ENCODE measurements around the gene CROCC2.

DNA sequence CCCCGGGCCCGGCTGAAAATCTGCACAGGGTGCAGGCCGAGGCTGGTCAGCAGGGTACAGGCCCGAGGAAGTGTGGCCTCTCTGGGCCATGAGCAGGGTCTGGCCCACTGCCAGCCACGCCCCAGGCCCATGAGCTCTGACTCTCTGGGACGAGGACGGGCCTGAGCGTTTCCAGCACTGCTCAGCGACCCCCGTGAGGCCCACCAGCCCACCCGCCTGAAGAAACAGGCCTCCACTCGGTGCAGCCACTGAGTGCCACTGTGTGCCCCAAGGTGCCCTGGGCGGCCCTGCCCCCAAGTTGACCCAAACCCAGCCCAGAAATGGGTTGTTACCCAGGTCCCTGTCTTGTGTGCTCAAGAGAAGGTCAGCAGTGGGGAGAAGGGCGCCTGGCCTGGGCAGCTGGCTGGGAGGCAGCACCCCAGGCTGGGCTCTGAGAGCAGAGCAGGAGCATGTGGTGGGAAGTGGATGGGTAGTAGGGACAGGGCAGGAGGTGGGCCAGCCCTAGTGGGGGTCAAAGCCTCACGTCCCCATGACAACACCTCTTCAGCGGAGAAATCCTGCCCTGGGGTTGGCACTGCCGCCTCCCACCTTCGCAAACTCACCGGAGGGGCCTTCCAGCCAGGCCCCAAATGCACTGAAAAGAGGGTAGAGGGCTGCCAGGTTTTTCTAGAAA is 90.2 kb downstream of the CROCC2 start:
- TF ChIP-seq EP300 (IDR thresholded peaks at IDR 0.05; ENCODE audit: low read depth) = no peak
- TF ChIP-seq, protein P1, sequence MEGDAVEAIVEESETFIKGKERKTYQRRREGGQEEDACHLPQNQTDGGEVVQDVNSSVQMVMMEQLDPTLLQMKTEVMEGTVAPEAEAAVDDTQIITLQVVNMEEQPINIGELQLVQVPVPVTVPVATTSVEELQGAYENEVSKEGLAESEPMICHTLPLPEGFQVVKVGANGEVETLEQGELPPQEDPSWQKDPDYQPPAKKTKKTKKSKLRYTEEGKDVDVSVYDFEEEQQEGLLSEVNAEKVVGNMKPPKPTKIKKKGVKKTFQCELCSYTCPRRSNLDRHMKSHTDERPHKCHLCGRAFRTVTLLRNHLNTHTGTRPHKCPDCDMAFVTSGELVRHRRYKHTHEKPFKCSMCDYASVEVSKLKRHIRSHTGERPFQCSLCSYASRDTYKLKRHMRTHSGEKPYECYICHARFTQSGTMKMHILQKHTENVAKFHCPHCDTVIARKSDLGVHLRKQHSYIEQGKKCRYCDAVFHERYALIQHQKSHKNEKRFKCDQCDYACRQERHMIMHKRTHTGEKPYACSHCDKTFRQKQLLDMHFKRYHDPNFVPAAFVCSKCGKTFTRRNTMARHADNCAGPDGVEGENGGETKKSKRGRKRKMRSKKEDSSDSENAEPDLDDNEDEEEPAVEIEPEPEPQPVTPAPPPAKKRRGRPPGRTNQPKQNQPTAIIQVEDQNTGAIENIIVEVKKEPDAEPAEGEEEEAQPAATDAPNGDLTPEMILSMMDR (IDR thresholded peaks at IDR 0.05) = no peak
- TF ChIP-seq POLR2AphosphoS5 (IDR thresholded peaks at IDR 0.05) = no peak
- TF ChIP-seq POLR2A (IDR thresholded peaks at IDR 0.05) = no peak
